MM.1S (cell line): ENCODE results near the gene LGMN.
A peak's percentile ranks its signal among the peaks of the same experiment; 100 is the strongest.

Experiments used
- DNase-seq: peaks from one replicate; pipeline ENCODE4 v3.0.0-alpha.2; 2015
- H2AFZ ChIP-seq: fragments of 300-600 bp; sonication (generic); 2 replicates; pipeline ENCODE4 v1.6.0; 2016; ENCODE audit warnings: antibody characterized with exemption, low read length
- H3F3A ChIP-seq: fragments of 300-600 bp; sonication (generic); 2 replicates; pipeline ENCODE4 v1.6.1; 2016; ENCODE audit warnings: mild to moderate bottlenecking, antibody characterized with exemption, low read length, moderate library complexity, mixed read lengths; ENCODE audit not compliant: insufficient read depth
- H3K27ac ChIP-seq: fragments of 300-600 bp; sonication (generic); 2 replicates; pipeline ENCODE4 v1.5.1; 2016; ENCODE audit warnings: mild to moderate bottlenecking, low read length
- H3K27me3 ChIP-seq: fragments of 300-600 bp; sonication (generic); replicated peaks from 2 replicates; pipeline ENCODE4 v1.6.0; 2016; ENCODE audit warnings: low read length; ENCODE audit not compliant: insufficient read depth
- H3K36me3 ChIP-seq: fragments of 300-600 bp; sonication (generic); replicated peaks from 2 replicates; pipeline ENCODE4 v1.6.1; 2016; ENCODE audit warnings: mild to moderate bottlenecking, low read length, mixed read lengths; ENCODE audit not compliant: insufficient read depth
- H3K4me1 ChIP-seq: fragments of 300-600 bp; sonication (generic); 2 replicates; pipeline ENCODE4 v1.6.1; 2016; ENCODE audit warnings: low read length, mixed read lengths
- H3K4me2 ChIP-seq: fragments of 300-600 bp; sonication (generic); 2 replicates; pipeline ENCODE4 v1.6.0; 2016; ENCODE audit warnings: low read depth, low read length
- H3K4me3 ChIP-seq: fragments of 300-600 bp; sonication (generic); 2 replicates; pipeline ENCODE4 v1.5.1; 2016; ENCODE audit warnings: low read length, mixed read lengths
- H3K79me2 ChIP-seq: fragments of 300-600 bp; sonication (generic); 2 replicates; pipeline ENCODE4 v1.6.1; 2016; ENCODE audit warnings: mixed run types, low read length, mixed read lengths
- H3K9ac ChIP-seq: fragments of 300-600 bp; sonication (generic); 2 replicates; pipeline ENCODE4 v1.6.1; 2016; ENCODE audit warnings: low read length, mixed read lengths
- H3K9me2 ChIP-seq: fragments of 300-600 bp; sonication (generic); replicated peaks from 2 replicates; pipeline ENCODE4 v1.6.1; 2016; ENCODE audit warnings: mild to moderate bottlenecking, low read length, mixed read lengths; ENCODE audit not compliant: insufficient read depth
- H3K9me3 ChIP-seq: fragments of 300-600 bp; sonication (generic); replicated peaks from 2 replicates; pipeline ENCODE4 v1.6.1; 2016; ENCODE audit warnings: mild to moderate bottlenecking, low read length, mixed read lengths; ENCODE audit not compliant: insufficient read depth
- H4K20me1 ChIP-seq: fragments of 300-600 bp; sonication (generic); 2 replicates; pipeline ENCODE4 v1.6.1; 2016; ENCODE audit warnings: mild to moderate bottlenecking, low read length, moderate library complexity, mixed read lengths; ENCODE audit not compliant: insufficient read depth
- EZH2 ChIP-seq: fragments of 300-600 bp; sonication (generic); optimal IDR thresholded peaks from 2 replicates; pipeline ENCODE3; 2017; ENCODE audit warnings: low read depth, mild to moderate bottlenecking, antibody characterized with exemption, low read length, mixed read lengths
- EZH2phosphoT487 ChIP-seq: fragments of 300-600 bp; sonication (generic); IDR thresholded peaks from 2 replicates; pipeline ENCODE4 v1.6.1; 2018; ENCODE audit warnings: antibody characterized with exemption, low read length
- TF ChIP-seq, protein P1 (sequence below): fragments of 300-600 bp; sonication (generic); IDR thresholded peaks from 2 replicates; pipeline ENCODE4 v1.5.1; 2016; ENCODE audit warnings: antibody characterized with exemption, low read length, mixed read lengths

The LGMN gene

DNA sequence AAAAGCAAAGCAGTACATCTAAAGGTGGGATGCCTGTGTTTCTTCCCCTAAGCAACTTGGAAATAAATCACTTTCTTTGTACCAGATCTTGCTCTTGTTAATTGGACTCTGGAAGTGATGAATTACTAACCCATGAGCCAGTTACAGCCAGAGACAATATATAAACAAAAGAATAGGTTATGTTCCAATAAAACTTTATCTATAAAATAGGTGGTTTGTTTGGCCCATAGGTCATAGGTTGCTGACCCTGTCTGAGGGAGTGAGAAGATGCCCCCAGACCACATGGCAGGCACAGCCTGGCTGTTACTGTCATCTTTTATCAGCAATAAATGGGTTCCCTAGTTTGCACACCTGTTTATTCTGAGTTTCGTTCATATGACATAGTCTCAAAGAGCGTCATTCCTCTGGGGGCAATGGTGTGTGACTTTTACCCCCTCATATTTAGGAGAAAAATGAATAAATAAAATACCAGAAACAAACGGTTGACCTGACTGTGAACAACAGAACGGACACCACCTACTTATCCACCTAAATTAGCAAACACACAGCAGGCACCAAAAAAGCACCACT, 10.7 kb downstream of the LGMN start:
- Histone ChIP-seq H3K27ac (peak overlapping the region; percentile 82), H3K36me3 (no peaks in the 10 kb centered on the region), H2AFZ (0 out of 2 replicates have a peak overlapping the region, but pooled peaks have one; percentile 35), H3K4me3 (no peak overlapping the region), H3K9me3 (no peaks in the 10 kb centered on the region), H3K9ac (peak overlapping the region; percentile 45; the same call in 1 of the 2 replicates), H3K79me2 (peaks cover 42% of the 10 kb centered on the region), H4K20me1 (no peaks in the 10 kb centered on the region), H3K27me3 (no peaks in the 10 kb centered on the region), H3F3A (peaks cover 17% of the 10 kb centered on the region), H3K9me2 (no peaks in the 10 kb centered on the region), H3K4me1 (peaks cover 21% of the 10 kb centered on the region), H3K4me2 (peak overlapping the region; percentile 49; the same call in 1 of the 2 replicates)
- no peak for DNase-seq
- TF ChIP-seq, protein P1, sequence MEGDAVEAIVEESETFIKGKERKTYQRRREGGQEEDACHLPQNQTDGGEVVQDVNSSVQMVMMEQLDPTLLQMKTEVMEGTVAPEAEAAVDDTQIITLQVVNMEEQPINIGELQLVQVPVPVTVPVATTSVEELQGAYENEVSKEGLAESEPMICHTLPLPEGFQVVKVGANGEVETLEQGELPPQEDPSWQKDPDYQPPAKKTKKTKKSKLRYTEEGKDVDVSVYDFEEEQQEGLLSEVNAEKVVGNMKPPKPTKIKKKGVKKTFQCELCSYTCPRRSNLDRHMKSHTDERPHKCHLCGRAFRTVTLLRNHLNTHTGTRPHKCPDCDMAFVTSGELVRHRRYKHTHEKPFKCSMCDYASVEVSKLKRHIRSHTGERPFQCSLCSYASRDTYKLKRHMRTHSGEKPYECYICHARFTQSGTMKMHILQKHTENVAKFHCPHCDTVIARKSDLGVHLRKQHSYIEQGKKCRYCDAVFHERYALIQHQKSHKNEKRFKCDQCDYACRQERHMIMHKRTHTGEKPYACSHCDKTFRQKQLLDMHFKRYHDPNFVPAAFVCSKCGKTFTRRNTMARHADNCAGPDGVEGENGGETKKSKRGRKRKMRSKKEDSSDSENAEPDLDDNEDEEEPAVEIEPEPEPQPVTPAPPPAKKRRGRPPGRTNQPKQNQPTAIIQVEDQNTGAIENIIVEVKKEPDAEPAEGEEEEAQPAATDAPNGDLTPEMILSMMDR = no peak
- TF ChIP-seq EZH2phosphoT487 = no peak
- no peak for TF ChIP-seq EZH2

DNA sequence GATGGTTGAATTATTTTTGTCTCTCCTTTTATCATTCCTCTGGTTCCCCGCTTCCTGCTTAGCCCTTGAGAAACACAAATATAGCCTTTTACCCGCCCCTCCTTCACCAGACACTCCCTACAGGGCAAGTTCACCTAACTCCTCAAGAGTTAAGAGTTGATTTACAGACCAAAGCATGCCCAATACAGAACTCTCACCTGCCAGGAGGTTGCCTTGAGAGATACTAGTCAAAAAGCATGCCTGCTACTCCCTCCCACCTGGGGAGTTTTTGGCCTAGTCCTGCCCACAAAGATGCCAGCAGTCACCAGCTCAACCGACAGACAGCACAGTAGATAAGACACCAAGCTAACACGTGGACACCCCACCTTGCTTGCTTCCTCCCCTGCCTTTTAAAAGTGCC, 11.2 kb downstream of the LGMN start:
- no peaks in the 10 kb centered on the region for H3K36me3 ChIP-seq
- no peaks in the 10 kb centered on the region for H3K9me3 ChIP-seq
- peak overlapping the region; percentile 49; the same call in 1 of the 2 replicates for H3K4me2 ChIP-seq
- TF ChIP-seq EZH2phosphoT487 (no peak), EZH2 (no peak)
- TF ChIP-seq, protein P1 = no peak
- H3K4me1 ChIP-seq = peaks cover 21% of the 10 kb centered on the region
- H3K9me2 ChIP-seq = no peaks in the 10 kb centered on the region
- H3K27me3 ChIP-seq = no peaks in the 10 kb centered on the region
- peak overlapping the region; percentile 45; the same call in 1 of the 2 replicates for H3K9ac ChIP-seq
- H4K20me1 ChIP-seq = no peaks in the 10 kb centered on the region
- peaks cover 42% of the 10 kb centered on the region for H3K79me2 ChIP-seq
- H2AFZ ChIP-seq = 0 out of 2 replicates have a peak overlapping the region, but pooled peaks have one; percentile 35
- H3K27ac ChIP-seq = peak overlapping the region; percentile 82
- DNase-seq = peak; percentile 79
- peaks cover 17% of the 10 kb centered on the region for H3F3A ChIP-seq
- H3K4me3 ChIP-seq = no peak overlapping the region

DNA sequence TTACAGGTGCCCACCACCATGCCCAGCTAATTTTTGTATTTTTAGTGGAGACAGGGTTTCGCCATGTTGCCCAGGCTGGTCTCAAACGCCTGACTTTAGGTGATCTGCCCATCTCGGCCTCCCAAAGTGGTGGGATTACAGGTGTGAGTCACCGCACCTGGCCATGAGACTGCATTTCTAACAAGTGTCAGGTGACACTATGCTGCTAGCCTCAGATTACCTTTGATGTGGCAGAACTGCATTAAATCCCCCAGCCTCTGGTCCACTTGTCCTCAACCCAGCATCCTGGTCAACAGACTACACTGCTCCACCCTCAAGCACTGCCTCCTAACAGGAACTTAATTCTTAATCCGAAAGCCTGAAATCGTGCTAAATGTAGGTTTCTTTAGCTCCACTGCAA, 13.1 kb downstream of the LGMN start:
- no peak for TF ChIP-seq EZH2
- H3K4me1 ChIP-seq = peaks cover 21% of the 10 kb centered on the region
- H3K9ac ChIP-seq = no peak overlapping the region
- H3K36me3 ChIP-seq = no peaks in the 10 kb centered on the region; the same call in 1 of the 2 replicates
- H3K9me3 ChIP-seq = no peaks in the 10 kb centered on the region
- H3K27me3 ChIP-seq = no peaks in the 10 kb centered on the region
- H2AFZ ChIP-seq = no peak overlapping the region
- no peak overlapping the region for H3K27ac ChIP-seq
- no peak for DNase-seq
- no peaks in the 10 kb centered on the region for H4K20me1 ChIP-seq
- no peak overlapping the region for H3K4me3 ChIP-seq
- H3K9me2 ChIP-seq = no peaks in the 10 kb centered on the region
- H3F3A ChIP-seq = peaks cover 17% of the 10 kb centered on the region
- H3K79me2 ChIP-seq = peaks cover 39% of the 10 kb centered on the region
- no peak overlapping the region for H3K4me2 ChIP-seq

DNA sequence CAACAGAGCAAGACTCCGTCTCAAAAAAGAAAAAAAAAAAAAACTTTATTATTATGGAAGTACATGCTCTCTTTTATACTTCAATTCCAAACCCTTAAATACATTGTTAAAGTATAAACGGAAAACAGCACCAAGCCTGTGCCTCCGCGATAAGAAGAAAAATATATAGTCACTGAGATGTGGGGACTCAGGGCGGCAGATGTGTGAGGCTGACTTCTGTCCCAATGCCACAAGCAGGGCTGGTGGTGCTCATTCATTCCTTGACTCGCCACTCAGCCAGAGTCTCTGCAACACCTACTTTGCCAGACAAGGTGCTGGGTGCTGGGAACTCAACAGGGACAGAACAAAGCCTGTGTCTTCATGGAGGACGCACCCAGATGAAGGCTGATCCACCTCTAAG, 13.8 kb downstream of the LGMN start:
- Histone ChIP-seq H3K27me3 (no peaks in the 10 kb centered on the region), H3F3A (peaks cover 17% of the 10 kb centered on the region), H2AFZ (no peak overlapping the region), H3K36me3 (no peaks in the 10 kb centered on the region; the same call in 1 of the 2 replicates), H3K79me2 (peaks cover 35% of the 10 kb centered on the region), H3K9me2 (no peaks in the 10 kb centered on the region), H3K9ac (no peak overlapping the region), H4K20me1 (no peaks in the 10 kb centered on the region), H3K9me3 (no peaks in the 10 kb centered on the region), H3K4me3 (no peak overlapping the region), H3K4me1 (peaks cover 21% of the 10 kb centered on the region), H3K4me2 (no peak overlapping the region), H3K27ac (no peak overlapping the region)
- TF ChIP-seq EZH2phosphoT487 (no peak), EZH2 (no peak)
- TF ChIP-seq, protein P1 = no peak
- no peak for DNase-seq
